Prostate gland (tissue), 2 donors: ENCODE data around the gene SYNJ2BP.
"Not testable (repeated sequence)": the region's sequence is repeated elsewhere in the genome, so short reads cannot be mapped to it uniquely, and the experiment has no call there.

Source experiments
- POLR2AphosphoS5 ChIP-seq: sonication (generic); formaldehyde crosslinking; IDR thresholded peaks from one replicate; pipeline ENCODE4 v1.6.1; 2017; ENCODE audit warnings: antibody characterized with exemption
- TF ChIP-seq, protein P1 (sequence below), 4 experiments: fragments of 200-600 bp in 2 of 4; fragments of 450-650 bp in 2 of 4; sonication (generic) in 2 of 4; IDR thresholded peaks; 1 replicate in 3 of 4; 2 replicates in 1 of 4; pipeline ENCODE4 v1.5.1; 2016 to 2019; ENCODE audit warnings: antibody characterized with exemption in 4 of 4, mild to moderate bottlenecking in 2 of 4, moderate library complexity in 2 of 4

DNA sequence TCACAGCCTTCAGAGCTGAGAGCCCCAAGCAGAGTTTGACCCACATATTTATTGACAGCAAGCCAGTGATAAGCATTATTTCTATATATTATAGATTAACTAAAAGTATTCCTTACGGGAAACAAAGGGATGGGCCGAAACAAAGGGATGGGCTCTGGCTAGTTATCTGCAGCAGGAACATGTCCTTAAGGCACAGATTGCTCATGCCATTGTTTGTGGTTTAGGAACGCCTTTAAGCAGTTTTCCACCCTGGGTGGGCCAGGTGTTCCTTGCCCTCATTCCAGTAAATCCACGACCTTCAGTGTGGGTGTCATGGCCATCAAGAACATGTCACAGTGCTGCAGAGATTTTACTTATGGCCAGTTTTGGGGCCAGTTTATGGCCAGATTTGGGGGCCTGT, 9.7 kb upstream of the SYNJ2BP start:
- TF ChIP-seq, protein P1, sequence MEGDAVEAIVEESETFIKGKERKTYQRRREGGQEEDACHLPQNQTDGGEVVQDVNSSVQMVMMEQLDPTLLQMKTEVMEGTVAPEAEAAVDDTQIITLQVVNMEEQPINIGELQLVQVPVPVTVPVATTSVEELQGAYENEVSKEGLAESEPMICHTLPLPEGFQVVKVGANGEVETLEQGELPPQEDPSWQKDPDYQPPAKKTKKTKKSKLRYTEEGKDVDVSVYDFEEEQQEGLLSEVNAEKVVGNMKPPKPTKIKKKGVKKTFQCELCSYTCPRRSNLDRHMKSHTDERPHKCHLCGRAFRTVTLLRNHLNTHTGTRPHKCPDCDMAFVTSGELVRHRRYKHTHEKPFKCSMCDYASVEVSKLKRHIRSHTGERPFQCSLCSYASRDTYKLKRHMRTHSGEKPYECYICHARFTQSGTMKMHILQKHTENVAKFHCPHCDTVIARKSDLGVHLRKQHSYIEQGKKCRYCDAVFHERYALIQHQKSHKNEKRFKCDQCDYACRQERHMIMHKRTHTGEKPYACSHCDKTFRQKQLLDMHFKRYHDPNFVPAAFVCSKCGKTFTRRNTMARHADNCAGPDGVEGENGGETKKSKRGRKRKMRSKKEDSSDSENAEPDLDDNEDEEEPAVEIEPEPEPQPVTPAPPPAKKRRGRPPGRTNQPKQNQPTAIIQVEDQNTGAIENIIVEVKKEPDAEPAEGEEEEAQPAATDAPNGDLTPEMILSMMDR (IDR thresholded peaks at IDR 0.05): not testable (repeated sequence)
- TF ChIP-seq POLR2AphosphoS5: not testable (repeated sequence)
